NCI-H2227 treated with DMSO at 0.1 percent for 48 hours (cell line): ENCODE measurements around the gene PGA5.
"Not testable (repeated sequence)": the region's sequence is repeated elsewhere in the genome, so short reads cannot be mapped to it uniquely, and the experiment has no call there.

Experiments
- DNase-seq: peaks from one replicate; lab custom pipeline; 2025; lab: John Stamatoyannopoulos, UW

PGA5 gene

GRCh38 chr11:61226457-61227137, 14.4 kb upstream of the PGA5 start:
- DNase-seq: not testable (repeated sequence)

- not testable (repeated sequence) for DNase-seq
Measured at GRCh38 chr11:61229458-61229857, 11.5 kb upstream of the PGA5 start.

- not testable (repeated sequence) for DNase-seq
Measured at GRCh38 chr11:61231033-61231432, 9.9 kb upstream of the PGA5 start.

GRCh38 chr11:61231585-61231984, 9.4 kb upstream of the PGA5 start:
- not testable (repeated sequence) for DNase-seq

- DNase-seq: not testable (repeated sequence)
Measured at GRCh38 chr11:61232548-61233145, 8.3 kb upstream of the PGA5 start.

- not testable (repeated sequence) for DNase-seq
Measured at GRCh38 chr11:61237130-61237529, 3.8 kb upstream of the PGA5 start.

- DNase-seq: not testable (repeated sequence)
Measured at GRCh38 chr11:61240288-61240687, 687 bp upstream of the PGA5 start.

- DNase-seq: not testable (repeated sequence)
Measured at GRCh38 chr11:61241526-61241925, 551 bp downstream of the PGA5 start.

GRCh38 chr11:61245284-61245964, 4.4 kb downstream of the PGA5 start:
- not testable (repeated sequence) for DNase-seq

- not testable (repeated sequence) for DNase-seq
Measured at GRCh38 chr11:61248071-61248470, 7.1 kb downstream of the PGA5 start.

- DNase-seq: not testable (repeated sequence)
Measured at GRCh38 chr11:61249201-61249600, 8.2 kb downstream of the PGA5 start.

GRCh38 chr11:61250796-61251765, 10.1 kb downstream of the PGA5 start:
- not testable (repeated sequence) for DNase-seq

- DNase-seq: not testable (repeated sequence)
Measured at GRCh38 chr11:61252332-61252731, 11.4 kb downstream of the PGA5 start.

- DNase-seq: peak; percentile 64
Measured at GRCh38 chr11:61254403-61255025, 13.5 kb downstream of the PGA5 start.

- no peak for DNase-seq
Measured at GRCh38 chr11:61256710-61257482, 15.9 kb downstream of the PGA5 start.

- no peak for DNase-seq
Measured at GRCh38 chr11:61258546-61258945, 17.6 kb downstream of the PGA5 start.

GRCh38 chr11:61259363-61259762, 18.4 kb downstream of the PGA5 start:
- DNase-seq: no peak

- no peak for DNase-seq
Measured at GRCh38 chr11:61264371-61264770, 23.4 kb downstream of the PGA5 start.

GRCh38 chr11:61264795-61265194, 23.8 kb downstream of the PGA5 start:
- no peak for DNase-seq

- DNase-seq: no peak
Measured at GRCh38 chr11:61265357-61265756, 24.4 kb downstream of the PGA5 start.

GRCh38 chr11:61266602-61267001, 25.6 kb downstream of the PGA5 start:
- DNase-seq: no peak
